Inferior parietal cortex (tissue), 1 donor: Measurements from ENCODE around the gene CALY.
"Not testable (repeated sequence)": the region's sequence is repeated elsewhere in the genome, so short reads cannot be mapped to it uniquely, and the experiment has no call there.

Experiments
- DNase-seq: peaks from one replicate; pipeline ENCODE4 v3.0.0-alpha.2; 2016; ENCODE audit errors: extremely low spot score

The CALY gene

DNA sequence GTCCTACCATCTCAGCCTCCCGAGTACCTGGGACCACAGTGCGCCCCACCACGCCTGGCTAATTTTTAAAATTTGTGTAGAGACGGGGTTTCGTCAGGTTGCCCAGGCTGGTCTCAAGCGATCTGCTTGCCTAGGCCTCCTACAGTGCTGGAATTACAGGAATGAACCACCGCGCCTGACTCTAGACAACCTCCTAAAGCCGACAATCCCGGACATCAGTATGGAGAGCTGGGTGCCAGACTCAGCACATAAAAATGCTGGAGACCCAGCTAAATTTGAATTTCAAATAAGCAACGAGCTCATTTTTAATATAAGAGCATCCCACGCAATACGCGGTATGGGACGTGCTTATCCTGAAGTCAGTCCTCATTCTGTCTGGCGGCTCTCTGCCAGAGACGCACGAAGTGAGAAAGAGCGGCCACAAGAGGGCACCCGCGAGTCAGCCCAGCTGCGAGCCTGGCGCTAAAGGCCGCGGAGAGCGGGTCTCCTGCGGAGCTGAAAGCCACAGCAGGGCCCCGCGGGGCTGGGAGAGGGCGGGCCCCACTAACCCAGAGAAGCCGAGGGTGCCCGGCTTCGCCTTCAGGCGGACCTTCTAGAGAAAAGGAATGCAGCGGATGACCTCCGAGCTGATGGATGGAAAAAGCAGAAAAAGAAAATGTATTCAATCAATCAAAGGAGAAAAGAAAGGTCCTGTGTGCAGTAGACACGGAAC lies 7.0 kb downstream of the CALY start:
- peak; percentile 91 for DNase-seq

DNA sequence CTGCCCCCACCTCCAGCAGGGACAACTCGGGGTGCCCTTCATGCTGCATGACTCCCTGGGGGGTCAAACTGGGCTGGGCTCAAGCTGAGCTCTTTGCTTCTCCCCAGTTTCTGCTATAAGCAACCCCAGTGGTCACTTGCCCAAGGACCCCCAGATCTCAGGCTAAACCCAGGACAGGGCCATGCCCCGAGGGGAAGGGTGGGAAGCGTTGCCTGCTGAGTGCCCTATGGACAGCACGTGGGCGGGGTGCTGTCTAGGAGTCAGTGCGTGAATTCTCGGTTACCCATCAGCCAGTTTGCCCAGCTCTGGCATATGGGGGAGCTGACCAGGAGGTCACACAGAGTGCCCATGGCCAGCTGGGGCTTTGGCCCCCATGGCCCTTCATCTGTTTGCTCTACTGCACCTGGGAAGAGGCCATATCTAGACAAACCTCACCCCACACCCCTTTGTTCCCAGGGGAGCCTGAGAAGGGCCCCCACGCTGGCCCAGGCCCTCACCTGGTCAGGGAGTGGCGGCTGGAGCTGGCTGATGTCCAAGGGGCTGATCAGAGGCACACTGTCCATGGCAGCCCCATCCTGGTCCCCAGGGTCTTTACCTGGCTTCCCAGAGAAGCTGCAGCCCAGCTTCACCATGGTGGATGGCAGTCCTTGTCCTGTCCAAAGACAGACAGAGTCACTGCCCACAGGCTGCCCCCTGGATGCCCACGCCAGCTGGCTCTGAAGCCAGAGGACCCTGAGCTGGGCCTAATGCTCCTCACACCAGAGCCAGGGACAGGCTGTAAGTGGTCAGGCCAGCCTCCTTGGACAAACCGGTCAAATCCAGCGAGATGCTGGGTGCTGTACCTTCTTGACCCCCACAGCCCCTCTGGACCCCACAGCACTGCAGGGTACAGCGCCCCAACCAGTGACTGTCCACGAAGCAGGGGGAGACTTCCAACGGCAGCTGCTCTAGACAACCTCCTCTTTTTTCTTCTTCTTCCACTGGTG lies 8.0 kb downstream of the CALY start:
- DNase-seq = no peak

DNA sequence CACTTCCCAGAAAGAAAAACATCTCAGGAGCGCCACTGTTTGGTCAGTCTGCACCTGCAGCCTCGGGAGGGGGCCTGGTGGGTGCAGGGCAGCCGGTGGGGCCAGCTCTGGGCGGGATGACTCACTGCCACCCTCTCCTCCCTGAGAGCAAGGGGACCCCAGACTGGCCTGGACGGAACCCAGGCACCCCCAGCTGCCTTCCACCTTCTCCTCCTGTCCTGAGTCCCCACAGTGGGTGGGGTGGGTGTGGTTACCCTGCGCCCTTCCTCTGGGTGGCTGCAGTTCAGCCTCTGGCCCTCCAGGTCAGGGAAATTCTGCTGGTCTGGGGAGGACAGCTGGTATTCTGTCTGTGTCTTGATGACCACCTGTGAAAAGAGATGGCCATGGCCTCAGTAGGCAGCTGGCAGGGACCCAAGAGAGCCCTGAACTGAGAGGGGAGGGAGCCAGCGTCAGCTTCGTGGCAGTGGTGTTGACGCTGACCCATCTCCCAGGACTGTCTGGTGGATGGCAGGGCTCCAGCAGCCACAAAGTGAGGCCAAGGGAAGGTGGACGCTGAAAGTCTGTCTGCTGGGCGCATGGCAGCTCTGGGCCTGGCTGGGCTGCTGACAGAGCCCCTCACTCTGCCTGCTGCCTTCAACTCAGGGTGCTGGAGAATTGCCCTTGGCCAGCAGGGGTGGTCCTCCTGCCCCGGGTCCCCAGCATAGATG lies 8.9 kb downstream of the CALY start:
- no peak for DNase-seq

DNA sequence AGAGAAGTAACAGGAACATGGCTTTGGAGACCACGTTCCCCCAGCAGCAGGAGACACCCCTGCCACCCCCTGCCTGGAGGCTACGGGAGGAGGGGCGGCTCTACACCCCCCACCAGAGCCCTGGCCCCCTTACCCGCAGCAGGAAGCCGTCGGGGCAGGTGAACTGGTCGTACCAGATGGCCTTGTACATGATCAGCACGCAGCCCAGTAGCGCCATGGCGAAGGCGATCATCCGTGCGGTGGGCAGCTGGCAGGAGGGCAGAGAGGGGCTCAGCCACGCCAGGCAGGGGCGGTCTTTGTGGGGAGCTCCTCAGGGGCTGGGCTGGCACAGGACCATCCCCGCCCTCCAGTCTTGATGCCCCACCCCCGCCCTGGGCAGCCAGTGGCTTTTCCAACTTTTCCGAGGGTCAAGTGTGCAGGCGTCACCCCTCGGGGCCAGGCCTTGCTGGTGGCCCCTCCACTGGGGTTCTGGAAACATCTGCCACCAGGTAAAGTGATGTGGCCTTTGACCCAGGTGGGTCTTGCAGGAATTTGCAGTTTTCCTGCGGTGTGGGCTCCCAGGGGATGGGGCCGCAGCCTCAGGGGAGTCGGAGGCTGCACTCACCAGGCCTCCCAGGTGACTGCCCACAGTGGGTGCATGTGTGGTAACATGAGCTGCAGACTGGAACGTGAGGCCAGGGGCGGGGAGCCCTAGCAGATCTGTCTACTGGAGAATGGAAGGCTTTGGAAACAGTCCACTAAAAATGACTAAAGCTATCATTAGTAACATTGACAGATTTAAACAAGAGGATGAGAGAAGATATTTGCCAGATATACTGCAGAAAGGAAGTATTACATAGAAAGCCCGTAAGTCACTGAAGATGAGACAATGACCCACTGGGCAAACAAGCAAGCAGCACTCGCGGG lies 9.7 kb downstream of the CALY start:
- DNase-seq = no peak

DNA sequence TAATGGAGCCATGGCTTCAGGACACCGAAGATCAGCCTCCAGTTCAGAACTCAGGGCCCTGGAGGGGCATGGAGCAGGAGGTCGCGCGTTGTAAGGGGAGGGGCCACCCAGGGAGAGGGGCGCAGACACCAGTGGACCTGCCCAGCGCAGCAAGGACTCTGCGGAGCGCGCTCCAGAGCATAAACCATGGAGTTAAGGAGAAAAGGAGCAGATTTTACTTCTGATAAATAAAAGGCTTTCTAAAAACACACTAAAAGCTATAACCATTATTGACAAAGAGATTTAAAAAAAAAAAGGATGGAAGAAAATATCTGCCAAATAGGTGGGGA lies 10.5 kb downstream of the CALY start:
- DNase-seq = no peak

DNA sequence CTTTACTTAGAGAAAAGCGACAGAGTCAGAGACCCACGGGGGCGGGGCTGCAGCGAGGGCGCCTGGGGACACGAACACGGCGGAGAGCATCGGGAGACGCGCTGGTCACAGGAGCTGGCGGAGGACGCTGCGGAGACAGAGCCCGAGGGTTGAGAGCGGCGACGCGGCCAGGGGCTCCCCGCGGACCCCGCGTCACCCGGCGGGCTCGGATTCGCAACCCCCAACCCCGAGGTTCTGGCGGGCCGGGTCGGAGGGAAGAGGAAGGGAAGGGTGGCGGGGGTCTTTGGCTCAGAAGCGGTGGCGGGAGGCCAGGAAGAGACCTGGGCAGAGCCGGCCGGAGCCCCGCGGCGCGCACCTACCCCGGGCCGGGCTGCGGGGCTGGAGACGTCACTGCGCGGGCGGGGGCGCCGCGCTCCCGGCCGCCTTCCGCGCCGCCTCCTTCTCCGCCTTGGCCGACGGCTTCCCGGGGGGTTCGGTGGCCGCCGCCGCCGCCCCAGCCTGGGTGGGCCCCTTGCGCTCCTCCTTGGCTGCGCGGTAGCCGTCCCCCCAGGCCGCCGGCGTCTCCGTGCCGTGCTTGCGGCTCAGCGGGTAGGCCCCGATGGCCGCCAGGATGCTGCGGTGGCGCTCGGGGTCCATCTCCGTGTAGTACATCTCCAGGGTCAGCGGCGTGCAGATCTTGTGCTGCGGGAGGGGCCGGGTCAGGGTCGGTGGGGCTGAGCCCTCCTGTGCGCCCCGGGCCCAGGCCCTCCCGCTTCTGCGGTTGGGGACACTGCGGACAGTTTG lies 11.1 kb downstream of the CALY start:
- DNase-seq = no peak

DNA sequence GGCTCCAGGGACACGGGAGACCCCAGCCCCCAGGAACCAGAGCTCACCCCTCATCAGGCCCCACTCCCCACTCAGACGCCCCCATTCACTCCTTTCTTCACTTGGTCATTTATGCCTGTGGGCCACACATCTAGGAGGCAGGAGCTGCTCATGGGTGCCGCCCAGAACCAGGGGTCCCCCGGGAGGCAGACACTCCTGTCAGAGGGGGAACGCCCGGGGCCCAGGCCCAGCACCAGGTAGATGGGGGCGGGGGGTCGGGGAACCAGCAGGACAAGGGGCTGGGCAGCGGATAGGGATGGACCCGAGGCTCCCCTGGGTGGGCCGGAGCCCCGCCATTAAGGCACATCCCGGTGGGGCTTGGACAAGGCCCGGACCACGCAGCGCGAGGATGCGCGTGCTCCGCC lies 11.8 kb downstream of the CALY start:
- no peak for DNase-seq

DNA sequence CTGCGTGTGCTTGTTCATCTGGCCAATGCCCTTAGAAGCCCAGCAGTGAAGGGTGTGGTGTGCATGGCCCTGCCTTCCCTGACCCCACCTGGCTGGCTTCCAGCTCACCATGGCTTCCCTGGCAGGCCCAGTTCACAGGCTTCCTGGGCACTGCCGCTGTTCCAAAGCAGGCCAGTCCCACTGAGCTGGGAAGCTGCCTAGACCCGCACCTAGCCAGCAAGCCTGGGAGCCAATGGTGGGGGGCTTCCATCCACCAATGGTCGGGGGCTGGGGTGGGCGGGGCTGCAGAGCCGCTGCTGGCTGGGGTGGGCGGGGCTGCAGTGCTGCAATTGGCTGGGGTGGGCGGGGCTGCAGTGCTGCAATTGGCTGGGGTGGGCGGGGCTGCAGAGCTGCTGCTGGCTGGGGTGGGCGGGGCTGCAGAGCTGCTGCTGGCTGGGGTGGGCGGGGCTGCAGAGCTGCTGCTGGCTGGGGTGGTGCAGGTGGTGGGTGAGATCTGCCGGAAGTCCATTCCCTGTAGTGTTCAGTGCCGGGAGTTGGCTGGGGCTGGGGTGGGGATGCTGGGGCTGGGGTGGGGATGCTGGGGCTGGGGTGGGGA lies 12.4 kb downstream of the CALY start:
- DNase-seq = no peak

DNA sequence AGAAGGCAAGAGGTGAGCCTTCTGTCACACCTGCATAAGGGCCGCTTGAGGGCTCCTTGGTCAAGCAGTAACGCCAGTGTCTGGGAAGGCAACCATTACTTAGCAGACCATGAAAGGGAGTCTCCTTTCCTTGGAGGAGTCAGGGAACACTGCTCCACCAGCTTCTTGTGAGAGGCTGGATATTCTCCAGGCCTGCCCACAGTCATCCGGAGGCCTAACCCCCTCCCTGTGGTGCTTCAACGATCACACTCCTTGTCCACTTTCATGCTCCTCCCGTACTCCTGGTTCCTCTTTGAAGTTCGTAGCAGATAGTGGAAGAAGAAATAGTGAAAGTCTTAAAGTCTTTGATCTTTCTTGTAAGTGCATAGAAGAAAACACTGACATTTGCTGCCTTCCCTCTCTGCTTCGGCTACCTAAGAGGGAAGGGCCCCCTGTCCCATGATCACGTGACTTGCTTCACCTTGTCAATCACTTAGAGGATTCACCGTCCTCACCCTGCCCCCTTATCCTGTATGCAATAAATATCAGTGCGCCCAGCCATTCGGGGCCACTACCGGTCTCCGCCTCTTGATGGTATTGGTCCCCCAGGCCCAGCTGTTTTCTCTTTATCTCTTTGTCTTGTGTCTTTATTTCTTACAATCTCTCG lies 14.5 kb downstream of the CALY start:
- DNase-seq = not testable (repeated sequence)

DNA sequence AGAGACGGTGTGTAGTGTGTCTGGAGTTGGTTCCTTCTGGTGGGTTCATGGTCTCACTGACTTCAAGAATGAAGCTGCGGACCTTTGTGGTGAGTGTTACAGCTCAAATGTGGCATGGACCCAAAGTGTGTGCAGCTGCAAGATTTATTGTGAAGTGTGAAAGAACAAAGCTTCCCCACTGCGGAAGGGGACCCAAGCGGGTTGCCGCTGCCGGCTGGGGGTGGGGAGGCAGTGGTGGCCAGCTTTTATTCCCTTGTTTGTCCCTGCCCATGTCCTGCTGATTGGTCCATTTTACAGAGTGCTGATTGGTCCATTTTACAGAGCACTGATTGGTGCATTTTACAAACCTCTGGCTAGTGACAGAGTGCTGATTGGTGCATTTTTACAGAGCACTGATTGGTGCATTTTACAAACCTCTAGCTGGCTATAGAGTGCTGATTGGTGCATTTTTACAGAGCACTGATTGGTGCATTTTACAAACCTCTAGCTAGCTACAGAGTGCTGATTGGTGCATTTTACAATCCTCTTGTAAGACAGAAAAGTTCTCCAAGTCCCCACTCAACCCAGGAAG lies 15.8 kb downstream of the CALY start:
- DNase-seq = not testable (repeated sequence)

DNA sequence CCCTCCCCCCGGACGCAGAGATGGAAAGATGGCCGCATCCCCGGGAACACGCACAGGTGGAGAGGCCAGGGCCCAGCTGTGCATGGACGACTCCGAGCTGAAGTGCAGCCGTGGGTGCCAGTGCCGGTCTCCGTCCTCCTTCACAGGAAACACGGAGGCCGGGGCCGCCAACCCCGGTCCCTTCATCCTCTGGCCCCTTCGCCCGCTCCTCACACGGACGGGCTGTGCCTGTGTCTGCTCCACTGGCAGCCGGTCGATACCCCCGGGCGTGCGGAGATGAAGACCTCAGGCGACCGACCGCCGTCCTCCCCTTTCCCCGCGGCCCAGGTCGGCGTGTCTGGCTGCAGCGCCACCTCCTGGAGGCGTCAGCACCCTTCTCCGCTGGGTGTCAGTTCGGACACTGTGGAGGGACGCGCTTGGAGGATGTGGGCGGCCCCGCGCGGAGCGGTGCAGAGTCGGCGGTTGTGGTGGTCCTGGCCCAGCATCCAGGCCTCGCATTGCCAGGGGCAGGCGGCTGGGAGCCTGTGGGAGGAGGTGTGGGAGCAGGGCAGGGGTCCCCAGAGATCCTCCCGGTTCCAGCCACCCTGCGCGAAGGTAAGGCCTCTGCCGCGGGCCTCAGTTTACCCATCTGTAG lies 18.1 kb downstream of the CALY start:
- no peak for DNase-seq

DNA sequence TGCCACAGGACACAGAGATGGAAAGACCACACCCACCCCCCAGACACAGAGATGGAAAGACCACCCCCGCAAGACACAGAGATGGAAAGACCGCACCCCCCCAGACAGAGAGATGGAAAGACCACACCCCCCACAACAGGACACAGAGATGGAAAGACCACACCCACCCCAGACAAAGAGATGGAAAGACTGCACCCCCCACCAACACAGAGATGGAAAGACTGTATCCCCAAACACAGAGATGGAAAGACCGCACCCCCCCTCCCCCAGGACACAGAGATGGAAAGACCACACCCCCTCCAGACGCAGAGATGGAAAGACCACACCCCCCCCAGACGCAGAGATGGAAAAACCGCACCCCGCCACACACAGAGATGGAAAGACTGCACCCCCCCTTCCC lies 20.0 kb downstream of the CALY start:
- no peak for DNase-seq

DNA sequence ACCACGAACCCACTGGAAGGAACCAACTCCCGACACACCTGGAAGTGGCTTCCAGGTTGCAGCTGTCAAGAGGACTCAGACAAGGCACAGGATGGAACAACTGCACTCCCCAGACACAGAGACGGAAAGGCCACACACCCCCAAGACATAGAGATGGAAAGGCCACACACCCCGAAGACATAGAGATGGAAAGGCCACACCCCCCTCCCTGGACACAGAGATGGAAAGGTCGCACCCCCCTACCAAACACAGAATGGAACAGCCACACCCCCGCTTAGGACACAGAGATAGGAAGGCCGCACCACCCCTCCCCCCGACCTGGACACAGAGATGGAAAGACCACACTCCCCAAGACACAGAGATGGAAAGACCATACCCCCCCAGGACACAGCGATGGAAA lies 20.4 kb downstream of the CALY start:
- DNase-seq = no peak

DNA sequence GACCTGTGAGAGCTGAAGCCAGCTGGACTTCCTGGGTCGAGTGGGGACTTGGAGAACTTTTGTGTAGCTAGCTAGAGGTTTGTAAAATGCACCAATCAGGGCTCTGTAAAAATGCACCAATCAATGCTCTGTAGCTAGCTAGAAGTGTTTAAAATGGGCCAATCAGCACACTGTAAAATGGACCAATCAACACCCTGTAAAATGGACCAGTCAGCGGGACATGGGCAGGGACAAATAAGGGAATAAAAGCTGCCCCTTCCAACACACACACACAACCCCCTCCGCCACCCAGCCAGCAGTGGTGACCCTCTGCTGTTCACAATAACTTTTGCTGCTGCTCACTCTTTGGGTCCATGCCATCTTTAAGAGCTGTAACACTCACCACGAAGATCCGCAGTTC lies 20.8 kb downstream of the CALY start:
- DNase-seq = no peak

DNA sequence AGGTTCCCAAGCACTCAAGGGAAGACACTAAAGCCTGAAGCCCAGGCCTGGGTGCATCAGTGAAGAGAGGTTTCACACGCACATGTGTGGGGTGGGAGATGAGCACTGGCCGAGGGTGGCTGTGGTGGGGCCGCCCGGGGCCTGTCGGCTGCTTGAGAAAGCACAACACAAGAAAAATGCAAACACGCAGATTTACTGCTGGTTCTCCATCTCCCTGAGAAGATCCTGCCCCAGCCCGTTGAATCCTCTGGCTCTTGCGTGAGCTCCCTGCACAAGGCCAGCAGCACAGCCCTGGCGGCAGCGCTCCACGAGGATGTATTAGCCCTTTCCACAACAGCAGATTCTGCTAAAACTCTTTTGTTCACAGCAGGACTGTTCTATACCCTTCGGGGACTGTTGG lies 21.8 kb downstream of the CALY start:
- no peak for DNase-seq

DNA sequence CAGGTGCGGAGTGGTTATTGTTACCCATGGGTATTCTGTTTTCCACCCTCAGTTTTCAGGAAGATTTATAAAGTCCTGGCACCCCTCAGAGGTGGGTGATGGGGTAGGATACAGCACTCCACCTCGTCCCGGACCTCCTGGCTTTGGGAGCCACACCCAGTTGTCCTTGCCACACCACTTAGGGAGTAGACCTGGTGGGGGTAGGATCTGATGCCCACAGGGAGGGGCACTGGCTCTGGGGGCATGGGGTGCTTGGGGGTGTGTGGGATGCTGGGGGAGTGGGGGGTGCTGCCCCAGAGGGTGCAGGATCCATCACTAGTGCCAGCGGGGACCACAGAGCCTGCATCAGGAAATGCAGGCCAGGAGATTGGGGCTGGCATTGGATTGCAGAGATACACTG lies 23.5 kb downstream of the CALY start:
- no peak for DNase-seq

DNA sequence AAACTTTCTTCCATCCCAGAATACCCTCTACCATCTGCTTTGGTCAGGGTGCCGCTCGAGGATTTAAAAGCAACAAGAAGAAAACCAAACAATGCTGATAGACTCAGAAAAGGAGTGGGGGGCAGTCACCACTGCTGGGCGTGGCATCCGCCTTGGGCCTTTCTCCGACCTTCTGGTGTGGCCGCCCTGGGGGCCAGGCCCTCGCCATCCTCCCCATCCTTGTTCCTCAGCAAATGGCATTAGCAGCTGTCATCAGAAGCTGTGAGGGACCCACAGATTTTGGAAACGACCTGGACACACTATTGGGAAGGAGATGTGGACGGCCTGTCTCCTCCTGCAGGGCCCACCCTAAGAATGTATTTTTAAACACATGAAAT lies 23.9 kb downstream of the CALY start:
- no peak for DNase-seq

DNA sequence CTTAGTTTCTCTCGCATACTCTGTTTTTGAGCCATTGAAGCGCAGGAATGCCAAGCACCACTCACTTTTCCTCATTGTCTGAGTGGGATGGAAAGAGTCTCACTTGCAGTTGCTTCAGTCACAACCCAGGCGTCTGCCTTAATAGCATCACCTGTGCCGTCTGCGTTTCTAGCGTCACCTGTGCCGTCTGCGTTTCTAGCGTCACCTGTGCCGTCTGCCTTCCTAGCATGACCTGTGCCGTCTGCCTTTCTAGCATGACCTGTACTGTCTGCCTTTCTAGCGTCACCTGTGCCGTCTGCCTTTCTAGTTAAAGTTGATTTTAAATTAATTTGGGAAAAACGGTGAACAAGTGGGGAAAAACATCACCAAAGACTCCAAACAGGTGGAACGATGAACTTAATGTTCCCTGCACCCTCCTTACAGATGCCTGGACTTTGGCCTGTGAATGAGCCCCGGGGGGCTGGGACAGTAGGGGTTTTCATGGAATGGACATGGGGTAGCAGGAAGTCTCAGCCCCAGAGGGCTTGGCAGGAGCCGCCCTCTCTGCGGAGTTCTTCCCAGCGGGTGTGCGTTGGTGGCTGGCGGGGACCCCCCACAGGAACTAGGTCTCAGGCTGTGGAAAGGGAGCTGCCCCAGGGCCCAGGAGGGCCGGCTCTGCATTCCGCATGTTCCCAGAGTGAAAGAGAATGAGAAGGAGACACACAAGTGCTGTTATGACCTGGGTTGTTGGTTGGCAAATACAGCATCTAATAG lies 24.5 kb downstream of the CALY start:
- DNase-seq = no peak
